Germinal center (tissue), 1 donor: ENCODE results near the gene PHF14.

Experiments used
- DNase-seq: peaks from one replicate; pipeline ENCODE4 v3.0.0; 2012; ENCODE audit warnings: mixed read lengths, low spot score

Gene PHF14

DNA sequence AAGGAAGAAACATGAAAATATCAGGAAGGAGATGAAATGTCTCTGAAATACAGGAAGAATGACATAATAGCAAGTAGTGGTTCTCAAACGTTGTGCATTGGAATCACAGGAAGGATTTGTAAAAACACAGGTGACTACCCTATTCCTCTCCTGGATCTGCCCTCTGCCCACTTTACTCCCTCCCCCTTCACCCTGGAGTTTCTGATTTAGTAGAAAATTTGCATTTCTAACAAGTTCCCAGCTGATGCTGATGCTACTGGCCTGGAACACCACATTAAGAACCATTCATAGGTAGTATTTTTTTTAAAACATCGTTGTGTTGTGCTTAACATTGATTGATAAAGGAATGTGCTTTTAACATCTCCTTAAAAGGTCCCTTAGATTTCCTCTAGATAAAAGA is 130.9 kb downstream of the PHF14 start:
- DNase-seq: no peak

DNA sequence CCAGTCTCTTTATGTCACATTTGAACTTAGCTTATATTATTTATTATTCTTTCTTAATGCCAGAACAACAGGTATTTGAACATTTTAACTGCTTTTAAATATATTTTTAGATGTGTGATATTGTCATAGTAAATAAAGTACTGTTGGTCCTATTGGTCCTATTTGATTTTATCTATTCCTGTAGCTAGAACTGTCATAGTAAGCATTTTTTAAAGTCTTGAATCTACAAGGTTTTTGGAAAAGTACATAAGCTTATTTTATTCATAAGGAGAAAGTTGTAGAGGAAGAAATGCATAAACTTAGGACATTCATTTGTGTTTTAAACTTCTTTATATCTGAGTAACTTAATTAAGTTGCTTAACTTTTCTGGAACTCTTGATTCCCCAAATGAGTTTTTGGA is 136.0 kb downstream of the PHF14 start:
- no peak for DNase-seq

DNA sequence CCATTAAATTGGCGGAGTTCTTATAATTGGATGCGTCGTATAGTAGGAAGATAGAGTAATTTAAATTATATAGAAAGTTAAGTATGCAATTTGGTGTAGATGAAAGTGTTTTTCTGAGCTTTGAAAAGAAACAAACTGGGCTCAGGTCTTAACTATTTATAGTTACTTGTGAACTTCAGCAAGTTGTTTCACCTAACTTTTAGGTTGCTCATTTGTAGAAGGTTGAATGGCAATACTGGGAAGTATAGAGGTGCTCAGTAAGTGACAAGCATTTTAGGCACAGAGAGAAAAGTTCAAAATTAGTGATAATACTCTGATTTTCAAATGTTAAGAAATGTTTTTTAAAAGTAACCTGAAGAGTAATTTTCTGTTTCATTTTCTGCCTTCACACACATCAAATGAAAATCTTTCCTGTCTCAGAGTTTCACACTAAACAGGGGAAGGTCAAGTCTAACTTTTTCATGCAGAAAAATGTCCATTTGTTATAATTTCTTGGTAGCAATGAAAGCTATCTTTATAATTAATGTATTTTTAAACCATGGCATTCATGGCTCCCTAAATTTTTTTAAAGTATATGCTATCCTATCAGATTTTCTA is 146.5 kb downstream of the PHF14 start:
- no peak for DNase-seq

DNA sequence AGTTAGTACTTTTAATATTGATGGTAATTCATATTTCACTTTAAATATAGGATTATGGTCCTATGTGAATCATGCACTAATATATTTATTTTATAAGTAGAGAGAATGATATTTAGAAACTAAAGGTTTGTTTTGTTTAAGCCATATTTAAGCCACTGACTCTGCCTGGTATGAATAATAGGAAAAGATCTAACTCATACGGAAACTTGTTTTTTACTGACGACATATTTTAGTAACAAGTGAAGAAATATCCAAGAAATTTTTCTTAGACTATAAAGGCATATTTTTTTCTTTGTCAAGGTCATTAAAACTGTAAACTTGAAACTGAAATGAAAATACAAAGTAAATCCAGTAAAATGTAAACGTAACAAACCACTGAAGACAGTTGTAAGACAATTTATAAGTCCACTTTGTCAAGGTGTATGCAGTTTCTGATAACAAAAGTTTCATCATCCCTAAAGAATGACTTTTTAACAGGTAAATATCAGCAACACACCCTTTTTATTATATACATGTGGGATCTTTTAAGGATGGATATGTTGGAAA is 147.1 kb downstream of the PHF14 start:
- no peak for DNase-seq

DNA sequence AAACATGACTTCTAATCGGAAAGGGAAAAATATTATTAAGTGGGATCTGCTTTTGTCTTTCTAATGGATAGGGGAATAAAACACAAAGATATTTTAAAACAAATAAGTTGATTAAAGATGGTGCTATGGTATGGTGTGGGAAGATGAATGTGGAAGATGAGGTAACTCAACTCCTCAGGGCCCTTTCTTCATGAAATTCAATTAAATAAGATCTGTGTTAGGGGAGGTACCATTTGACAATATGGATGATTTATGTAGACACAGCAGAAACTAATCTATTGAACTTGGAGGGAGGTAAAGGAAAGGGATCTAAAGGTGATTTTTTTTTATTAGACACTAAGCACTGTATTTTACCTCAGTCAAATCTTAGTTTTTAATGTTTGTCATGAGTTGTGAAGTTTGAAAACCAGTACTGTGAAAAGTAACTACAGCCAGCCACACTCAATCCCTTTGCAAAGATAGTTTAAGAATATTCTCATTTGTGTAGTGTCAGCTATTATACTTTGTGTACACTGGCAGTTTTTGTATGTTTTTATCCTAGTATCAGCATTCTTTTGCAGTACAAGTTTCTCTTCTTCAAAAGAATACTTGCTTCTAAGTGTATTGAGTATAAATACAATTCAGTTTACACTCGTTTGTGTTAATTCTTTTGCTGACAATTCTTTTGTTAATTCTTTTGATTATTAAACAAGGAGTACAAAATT is 151.3 kb downstream of the PHF14 start:
- no peak for DNase-seq

DNA sequence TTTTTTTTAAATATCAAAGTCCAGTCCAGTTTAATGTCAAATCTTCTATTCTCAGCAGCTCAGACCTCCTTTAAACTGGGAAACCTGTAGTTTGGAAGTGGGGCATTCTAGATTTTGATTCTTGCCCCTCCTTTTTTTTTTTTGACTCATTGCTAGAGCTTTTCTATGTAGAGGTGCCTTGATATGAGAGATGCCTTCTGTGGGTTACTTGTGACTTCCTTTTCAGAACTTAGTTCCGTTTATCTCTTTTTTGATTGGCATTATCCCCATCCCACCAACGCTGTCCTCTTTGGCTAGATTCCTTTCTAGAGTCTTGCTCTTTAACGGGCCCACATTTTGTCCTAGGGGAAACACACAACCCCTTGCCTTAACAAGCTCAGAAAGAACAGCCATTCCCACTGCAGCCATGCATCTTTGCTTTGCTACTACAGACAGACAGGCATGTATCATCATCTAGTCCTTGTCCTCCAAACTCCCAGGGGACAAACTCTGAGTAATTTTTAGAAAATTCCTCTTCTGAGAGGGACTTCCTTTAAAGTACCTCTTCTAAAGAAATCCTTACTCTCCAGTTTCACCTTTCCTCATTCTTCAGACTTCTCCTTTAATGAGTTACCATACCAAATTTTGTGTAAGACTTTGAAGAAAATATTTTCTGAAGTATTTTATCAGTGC is 153.6 kb downstream of the PHF14 start:
- no peak for DNase-seq

DNA sequence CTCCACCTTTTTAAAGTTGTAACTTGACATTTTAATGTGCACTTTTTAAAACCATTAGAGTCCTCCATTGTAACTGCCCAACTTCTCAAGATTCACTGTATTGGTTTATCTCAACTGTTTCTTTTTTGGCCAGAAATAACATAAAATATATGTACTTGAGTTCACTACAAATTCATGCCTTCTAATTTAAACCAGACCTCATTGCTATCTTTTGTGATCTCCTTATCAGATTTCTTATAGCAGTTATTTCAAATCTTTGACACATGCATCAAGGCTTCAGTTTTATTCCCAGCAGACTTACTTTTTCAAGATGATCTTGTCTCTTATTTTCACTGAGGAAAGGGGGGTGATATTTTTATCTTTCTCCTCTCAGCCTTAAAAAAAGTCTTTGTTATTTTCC is 154.3 kb downstream of the PHF14 start:
- no peak for DNase-seq

DNA sequence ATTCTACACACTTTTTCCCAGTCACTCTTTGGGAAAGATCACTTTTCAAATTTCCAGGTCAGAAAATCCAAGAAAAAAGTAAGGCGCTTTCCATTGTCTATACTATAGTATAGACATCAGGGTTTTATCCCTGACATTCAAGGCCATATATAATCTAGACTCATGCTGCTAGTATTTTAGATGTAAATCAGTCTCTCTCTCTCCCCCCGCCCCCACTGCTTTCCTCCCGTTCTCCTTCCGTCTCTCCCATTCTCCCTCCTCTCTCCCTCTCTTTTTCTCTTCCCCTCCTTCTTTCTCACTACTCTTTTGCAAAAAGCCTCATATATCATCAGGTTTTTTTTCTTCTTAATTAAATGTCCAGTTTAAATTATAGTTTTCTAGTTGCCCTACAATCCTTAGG is 154.8 kb downstream of the PHF14 start:
- DNase-seq: no peak

DNA sequence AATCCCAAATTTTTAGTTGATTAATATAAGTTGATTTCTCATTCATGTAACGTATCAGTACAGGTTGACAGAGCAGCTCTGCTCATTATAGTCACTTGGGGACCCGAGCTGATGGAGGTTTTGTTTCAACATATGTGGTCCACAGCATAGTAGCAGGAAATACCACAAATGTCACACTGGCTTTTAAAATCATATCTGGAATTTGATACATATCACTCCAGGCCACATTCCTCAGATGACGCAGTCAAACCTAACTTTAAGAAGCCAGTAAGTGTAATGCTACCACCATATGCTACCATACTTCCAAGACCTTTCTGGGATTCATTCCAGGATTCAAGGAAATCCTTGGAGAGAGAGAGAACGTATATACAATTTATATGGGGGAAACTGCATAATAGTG is 156.3 kb downstream of the PHF14 start:
- no peak for DNase-seq

DNA sequence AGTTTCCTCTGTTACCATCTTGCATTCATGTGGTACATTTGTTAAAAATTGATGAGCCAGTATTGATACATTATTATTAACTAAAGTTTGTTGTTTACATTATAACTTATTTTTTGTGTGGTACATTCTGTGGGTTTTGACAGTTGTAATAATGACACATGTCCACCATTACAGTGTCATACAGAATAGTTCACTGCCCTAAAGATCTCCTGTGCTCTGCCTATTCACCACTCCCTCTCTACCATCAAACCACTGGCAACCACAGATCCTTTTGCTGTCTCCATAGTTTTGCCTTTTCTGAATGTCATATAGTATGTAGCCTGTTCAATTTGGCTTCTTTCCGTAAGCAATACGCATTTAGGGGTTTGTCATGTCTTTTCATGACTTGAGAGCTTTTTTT is 156.9 kb downstream of the PHF14 start:
- DNase-seq: no peak

DNA sequence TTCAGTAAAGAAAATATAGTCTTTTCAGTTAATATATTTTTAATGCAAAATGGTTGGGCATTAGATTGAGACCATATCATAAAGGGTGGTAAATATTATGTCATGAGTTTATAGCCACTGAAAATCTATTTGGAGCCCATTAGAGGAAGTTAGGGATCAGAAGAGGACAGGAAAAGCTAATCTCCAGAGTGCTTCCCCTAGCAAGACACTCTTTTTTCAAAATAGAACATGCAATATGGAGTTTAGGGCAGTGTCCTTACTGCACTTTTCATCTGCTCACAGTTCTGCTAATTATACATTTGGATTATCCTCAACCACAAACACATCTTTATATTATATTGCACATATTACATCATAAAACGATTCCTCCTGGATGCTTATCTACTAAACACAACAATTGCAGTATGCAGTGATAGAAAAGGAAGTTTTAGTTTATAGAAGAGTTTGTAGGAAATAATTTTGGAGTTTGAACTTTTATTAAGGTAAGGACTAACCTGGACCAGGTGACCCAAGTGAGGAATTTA is 159.8 kb downstream of the PHF14 start:
- DNase-seq: no peak

DNA sequence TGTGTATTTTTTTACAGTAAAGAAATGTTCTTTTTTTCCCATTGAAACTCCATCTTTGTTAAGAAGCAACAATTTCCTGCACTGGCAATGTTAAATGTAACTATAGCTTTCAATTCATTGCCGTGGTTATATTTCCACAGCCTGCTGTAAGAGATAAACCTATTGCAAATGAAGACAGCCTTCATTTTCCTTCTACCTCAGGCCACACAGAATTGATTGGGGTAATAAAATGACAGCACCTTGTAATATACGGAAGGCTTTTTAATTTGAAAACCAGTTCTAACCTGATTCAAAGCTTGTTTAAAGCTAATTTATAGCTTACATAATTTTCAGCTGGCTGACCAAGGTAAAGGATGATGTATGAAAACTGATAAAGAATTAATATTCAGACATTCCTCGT is 161.9 kb downstream of the PHF14 start:
- no peak for DNase-seq

DNA sequence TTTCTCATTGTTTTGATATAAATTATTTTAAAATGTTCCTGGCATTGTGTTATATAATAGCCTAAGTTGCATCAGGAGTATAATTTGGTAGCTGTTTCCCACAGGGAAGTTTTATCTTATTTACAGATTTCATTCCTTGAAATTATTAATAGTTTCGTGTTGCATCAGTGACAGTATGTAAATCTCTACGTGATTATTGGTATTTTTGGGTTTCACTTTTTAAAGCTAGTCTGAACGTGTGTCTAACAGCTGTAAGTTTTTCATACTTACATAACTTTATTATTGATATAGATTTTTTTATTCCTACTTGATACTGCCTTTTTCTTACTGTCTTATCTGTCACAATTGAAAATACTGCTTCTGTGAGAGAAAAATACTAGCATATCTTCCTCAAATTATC is 167.9 kb downstream of the PHF14 start:
- DNase-seq: no peak

DNA sequence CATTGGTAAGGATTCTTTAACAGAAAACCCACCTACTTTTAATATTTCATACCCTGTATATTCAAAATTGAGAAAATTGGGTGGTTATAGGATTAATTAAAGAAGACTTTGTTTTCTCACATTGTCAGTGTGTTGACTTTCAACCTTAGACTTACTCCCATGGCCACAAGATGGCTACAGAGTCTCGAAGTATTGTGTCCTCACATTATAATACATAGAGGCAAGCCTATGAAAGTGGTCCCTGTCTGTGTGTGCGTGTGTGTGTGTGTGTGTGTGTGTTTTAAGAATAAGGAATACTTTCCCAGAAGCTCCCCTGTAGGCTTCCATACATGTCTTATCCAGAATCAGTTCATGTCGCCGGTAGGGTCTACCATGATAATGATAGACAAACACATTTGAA is 180.0 kb downstream of the PHF14 start:
- no peak for DNase-seq

DNA sequence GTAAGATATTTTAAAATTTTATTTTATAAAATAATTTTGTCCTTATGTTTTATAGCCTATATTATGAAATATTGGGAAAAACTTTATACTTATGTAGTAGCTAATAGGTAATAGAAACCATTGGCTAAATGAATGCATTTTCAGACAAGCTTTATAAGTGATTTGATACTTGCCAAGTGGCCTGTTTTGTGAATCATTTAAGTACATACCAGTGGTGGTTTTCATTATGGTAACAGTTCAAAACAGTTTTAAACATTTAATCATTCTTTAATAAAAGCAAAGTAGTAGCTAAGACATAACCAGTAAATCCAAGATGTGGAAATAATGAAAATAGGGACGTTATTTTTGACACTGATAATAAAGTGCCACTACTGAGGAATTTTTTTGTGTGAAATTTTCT is 182.2 kb downstream of the PHF14 start:
- no peak for DNase-seq

DNA sequence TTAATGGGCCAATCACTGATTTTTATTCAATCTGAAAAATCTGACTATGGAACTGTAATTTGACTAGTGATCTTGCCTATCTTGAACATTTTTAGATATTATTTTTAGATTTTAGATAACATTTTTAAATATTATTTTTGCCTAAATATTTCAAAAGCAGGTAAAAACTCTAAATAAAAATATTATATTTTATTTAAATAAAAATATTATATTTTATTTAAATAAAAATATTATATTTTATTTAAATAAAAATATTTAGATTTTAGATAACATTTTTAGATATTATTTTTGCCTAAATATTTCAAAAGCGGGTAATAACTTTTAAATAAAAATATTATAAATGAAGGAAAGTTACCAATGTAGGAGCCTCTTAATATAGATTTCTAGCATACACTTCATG is 187.8 kb downstream of the PHF14 start:
- DNase-seq: no peak

DNA sequence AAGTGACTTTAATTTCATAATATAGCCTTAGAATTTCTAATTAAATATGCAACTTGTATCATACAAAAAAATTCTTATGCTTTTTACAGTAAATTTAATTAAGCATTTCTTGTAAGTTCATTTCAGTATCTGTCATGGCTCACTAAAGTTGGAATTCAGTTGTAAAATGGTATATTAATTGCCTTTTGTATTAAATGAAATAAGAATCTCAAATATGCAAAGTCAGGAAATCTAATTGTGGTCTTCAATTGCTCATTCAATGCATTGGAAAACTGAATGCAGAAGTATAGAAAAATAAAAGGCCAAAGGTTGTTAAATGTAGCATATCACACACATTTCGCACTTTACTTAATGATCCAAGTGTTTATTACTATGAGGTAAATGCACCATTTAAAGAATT is 189.5 kb downstream of the PHF14 start:
- no peak for DNase-seq

DNA sequence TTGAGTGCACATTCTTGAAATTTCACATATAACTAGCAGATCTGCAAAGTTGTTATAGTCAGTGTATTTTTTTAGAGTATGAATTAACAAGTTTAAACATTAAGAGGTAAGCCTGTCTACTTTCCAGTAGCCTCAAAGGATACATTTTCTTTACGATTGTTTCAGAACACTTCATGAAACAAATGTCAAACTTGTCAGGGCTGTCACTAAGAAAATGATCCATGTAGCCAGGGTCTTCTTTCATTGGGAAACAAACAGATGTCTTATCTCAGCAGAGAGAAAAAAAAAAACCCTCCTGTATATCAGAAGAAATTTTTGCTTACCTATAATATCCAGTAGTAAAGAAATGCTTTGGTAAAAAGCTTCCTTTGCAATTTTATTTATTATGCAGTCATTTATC is 192.4 kb downstream of the PHF14 start:
- no peak for DNase-seq

DNA sequence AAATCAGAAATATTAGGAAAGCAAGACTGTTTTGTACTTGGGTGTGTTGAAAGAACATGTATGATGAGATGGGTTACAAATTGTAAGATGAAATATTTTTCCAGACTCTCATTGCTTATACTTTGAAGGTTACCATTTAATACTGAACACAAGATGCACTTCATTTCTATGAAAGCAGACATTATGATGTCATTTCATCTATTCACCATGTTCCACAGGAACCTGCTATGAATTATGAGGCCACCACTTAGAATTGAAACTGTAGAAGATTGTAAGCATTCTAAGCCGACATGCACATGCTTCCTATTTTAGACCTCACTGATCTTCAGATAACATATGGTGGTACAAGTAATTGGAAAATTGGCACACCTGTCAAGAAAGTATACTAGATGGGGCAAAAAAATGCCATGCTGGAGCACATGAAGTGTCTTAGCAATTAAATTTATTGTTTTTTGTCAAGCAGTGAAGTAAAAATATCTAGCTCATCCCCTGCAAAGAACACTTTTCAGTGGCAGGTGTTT is 195.0 kb downstream of the PHF14 start:
- DNase-seq: no peak

DNA sequence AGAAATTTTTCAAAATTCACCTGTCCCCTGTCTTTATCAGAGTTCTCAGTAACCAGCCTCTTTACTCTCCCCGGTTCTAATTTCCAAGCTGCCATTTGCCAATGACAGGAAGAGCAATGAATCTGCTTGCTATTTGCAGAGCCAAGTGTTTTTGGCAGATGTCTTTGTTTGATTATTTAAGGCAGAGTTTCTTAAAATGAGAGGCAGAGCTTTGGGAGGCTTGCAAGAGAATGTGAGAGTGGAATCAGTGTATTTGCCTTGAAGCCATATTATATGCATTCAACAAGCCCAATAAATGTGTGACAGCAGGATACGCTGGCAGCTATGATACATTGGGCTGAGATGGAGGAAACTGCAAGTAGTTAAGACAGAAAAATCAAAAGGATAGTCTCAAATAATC is 196.5 kb downstream of the PHF14 start:
- no peak for DNase-seq

DNA sequence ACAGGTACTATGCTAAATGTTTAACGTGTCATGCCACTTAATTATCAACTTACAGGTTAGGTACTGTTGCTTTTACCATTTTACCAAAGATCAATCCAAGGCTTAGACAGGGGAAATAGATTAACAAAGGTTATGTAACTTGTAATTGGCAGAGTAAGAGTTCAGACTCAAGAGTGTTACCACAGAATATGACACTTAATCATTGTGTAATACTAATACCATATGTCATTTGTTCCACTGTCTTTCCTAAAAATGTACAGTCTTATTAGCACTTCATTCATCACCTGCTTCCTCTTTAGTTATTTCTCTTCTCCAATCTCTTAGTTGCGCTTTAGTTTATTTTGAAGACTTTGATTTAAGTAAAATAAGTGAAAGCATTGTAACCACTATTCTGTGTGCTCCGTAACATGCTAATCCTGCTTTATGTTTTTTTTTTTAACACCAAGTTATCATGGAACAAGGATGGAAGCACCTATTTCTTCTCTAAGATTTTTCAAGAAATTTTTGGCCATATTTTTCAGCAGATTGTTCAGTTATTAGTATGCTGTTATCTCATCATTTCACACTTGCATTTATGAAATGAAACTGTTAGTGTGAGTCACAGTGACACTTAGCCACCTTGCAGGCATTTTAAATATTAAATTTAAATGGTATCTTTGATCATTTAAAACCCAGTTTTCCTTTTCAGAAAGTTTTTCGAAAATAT is 197.3 kb downstream of the PHF14 start:
- DNase-seq: no peak

DNA sequence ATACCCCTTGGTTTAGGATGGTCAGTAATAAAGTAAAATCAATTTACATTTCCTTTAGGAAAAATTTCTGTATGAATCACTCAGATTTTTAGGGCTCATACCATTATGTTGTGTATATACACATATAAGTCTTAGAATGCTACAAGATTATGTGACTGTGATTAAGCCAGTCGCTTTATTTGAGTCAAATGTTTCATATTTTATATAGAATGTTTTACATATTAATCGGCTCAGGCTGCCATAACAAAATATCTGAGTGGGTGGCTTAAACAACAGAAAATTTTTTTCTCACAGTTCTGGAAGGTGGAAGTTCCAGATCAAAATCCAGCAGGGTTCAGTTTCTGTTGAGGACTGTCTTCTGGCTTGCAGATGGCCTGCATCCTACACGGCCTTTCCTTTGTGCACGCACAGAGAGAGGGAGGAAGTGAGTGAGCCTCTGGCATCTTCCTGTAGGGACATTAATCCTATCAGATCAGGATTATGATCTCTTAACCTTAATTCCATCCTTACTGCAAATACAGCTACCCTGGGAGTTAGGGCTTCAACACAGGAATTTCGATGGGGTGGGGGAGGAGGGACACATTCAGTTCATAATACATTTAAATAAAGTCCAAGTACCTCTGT is 198.0 kb downstream of the PHF14 start:
- DNase-seq: no peak
